ENCODE results near the gene CST3.
"Not testable (repeated sequence)": the region's sequence is repeated elsewhere in the genome, so short reads cannot be mapped to it uniquely, and the experiment has no call there.

The CST3 gene

DNA sequence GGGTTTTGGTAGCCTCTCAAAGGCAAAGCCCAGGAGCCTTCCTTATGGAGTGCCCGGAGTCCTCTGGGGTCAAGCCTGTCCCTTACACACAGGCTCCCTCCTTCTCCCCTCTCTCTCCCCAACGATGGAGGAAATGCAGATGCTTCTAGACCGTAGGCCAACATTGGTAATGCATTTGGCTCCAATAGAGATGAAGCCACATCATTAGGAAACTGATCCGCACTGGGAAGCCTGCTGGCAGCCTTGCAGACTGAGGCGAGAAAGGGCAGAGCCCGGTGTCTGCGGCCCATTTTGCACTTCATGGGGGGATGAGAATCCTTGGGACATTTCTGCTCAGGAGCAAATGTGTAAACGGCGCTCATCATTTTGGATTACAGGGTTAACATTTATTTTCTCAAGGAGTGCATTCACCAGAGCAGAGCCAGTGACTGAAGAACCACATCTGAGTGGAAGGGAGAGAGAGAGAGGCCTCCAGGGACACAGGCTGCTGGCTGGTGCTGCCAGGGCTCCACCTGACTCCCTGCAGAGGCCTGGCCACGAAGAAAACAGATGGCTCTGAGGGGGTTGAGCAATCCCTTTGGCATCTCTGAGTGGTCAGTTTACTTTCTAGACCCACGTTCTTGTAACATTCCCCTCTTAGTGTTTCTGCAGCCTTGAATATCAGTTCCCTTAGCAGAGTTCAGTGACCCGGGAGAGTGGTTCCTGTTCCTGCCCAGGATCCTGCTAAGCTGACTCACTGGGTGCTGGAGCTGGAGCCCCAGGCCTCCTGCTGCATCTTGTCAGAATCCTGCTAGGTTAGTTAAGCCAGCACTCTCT lies 4.4 kb upstream of the CST3 start:
- DNase-seq: no peak

GRCh38 chr20:23640671-23641667 lies 3.2 kb upstream of the CST3 start:
- no peak for DNase-seq

- no peak for DNase-seq
These were observed 2.4 kb upstream of the CST3 start for GRCh38 chr20:23640018-23640601.

- DNase-seq: no peak
These were observed 1.8 kb upstream of the CST3 start for GRCh38 chr20:23639490-23639958.

DNA sequence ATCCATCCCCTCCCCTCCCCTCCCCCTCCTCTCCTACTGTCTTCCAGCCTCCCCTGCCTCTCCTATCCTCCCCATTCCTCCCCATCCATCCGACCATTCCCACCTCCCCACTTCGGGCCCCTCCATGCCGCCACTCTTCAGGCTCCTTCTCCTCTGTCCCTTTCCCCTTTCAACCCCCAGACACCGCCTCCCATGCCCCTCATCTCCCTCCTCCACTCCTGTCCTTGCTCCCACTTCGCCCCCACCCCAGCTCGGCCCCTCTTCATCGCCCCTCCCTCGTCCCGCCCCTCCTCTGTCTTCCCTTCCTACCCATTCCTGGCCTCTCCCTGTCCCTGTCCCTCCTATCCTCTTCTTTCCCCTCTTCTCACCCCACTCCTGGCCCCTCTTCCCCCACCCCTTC lies 554 bp upstream of the CST3 start:
- no peak for DNase-seq

DNA sequence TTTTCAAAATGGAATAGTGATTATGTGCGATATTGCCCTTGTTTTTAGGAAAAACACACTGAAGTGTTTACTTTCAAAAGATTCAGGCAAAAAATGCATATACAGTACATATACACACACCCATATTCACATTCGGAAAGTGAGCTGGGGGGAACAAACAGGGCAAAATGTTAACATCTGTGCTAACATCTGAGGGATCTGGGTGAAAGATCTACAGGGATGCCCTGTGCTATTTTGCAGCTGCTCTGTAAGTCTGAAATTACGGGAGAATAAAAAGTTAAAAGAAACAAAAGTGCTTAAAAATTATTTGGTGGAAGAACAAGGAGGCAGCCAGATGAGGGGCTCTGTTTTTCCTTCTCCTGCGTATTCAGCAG lies 860 bp downstream of the CST3 start:
- DNase-seq: no peak

DNA sequence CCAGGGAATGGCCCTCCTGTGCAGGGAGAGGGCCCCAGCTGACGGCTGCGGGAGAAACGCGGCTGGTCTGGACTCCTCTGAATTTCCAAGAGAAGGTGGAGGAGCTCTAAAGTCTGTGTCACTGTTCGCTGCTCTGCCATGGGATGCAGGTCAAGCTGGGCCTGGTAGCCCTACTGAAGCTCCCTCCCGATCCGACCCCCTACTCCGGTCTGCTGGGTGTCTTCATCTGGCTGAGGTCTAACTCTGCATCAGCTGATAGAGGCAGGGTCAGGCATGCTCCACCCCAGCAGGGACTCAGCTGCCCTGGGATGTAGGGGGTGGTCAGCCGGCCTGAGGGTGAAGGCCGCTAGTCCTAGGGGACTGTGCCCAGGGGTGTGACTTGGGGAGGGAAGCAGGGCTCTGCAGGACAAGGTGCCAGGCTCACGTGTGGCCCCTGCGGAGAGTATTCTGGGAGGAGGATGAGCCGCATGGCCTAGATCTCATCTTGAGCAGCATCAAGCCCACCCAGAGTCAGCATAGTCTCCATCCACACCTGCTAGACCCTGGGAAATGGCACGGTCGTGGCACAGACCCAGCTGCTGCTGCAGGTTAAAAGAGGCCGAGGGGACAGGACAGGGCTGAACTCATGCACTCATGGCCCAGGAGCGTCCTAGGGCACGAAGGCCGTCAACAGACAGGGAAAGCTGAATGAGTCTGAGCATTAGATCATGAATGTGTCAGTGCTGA lies 1.4 kb downstream of the CST3 start:
- DNase-seq: no peak

GRCh38 chr20:23635768-23636090 lies 2.0 kb downstream of the CST3 start:
- not testable (repeated sequence) for DNase-seq

- no peak for DNase-seq
These were observed 2.6 kb downstream of the CST3 start for GRCh38 chr20:23634985-23635767.

DNA sequence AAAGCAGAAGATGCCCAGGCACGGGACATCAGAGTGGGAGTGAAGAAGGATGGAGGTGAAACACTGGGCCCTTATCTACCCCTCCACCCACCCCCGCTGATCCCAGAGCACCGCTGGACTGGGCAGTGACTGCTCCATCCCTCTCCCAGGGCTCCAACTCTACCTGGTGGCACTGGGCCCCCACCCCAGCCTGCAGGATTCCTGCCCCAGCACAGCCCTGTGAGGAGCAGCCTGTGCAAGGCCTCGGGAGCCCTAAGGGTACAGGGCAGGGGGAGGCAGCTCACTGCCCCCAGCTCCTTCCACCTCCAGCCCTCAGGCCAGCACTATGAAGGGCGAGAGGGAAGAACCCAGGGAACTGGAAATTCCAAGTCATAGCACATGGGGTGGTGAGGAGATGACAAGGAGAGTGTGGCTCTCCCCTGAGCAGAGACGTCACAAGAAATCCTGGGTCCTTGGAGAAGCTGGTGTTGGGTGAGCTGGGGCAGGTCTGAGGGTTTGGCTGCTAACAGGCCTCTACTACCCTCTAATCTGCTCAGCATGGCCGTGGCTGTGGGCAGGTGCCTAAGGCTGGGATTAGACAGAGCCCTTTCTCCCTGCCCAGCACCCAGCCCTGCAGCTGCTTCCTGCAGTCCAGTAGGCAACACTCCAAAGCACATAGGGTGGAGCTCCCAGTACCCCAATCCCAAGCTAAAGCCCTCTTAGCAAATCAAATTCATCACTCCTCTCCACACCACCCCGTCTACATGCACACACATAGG lies 3.5 kb downstream of the CST3 start:
- DNase-seq: no peak

- no peak for DNase-seq
These were observed 4.8 kb downstream of the CST3 start for GRCh38 chr20:23632711-23633573.

DNA sequence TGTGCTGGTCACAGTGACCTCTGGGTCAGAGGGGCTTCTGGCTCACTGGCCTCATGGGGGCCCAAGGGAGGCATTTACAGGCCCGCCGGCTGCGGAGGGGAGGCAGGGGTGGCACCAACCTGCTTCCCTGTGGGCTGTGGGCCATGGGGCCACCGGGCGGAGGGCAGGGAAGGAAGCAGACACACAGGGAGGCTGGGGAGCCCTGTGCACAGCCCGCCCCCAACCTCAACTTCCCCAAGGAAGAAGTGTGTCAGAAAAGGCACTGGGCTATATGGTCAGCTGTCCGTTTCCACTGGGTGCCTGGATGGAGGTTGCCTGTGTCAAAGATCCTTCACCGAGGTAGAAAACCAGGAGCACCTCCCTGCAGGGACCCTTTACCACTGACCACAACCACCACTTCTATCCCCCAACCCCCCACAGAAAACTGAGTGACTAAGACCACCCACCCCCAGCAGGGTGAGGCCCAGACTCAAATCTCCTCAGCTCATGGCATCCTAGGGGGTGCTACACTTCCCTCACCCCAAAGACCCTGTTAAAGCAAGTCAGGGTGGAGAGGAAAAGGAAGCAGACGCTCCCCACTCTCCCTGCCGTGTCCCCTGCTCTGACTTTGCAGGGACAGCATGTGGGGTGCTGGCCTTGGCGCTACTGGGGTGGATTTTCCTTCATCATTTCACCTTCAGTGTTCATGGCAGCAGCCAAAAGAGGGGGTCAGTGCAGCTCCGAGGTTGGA lies 5.6 kb downstream of the CST3 start:
- no peak for DNase-seq

DNA sequence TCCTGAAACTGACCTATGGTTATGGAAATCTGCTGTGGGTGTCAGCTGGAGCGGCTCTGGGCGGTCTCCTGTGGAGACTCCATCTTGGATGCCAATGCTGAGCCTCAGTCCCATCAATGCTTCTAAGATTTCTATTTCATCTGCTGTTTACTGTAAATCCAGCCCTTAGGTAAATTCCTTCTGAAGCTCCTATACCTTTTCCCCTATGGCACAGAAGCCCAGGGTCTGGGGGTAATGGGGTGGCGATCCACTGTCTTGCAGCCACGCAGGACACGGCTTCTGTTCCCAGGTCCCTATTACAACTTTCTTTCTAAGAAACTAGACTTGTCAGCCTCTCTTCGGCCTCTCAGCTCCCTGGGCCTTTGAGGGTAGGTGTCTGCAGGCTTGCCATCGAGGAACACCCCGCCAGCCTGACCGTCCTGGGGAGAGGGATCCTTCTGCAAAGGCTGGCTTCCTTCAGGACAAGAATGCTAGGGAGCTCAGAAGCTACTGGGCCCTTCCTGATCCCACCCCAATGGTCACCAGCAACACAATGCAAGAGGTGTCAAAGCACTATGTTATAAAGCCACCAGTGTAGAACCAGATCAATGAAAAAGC lies 6.4 kb downstream of the CST3 start:
- DNase-seq: no peak

- DNase-seq: no peak
These were observed 7.3 kb downstream of the CST3 start for GRCh38 chr20:23630392-23630849.

DNA sequence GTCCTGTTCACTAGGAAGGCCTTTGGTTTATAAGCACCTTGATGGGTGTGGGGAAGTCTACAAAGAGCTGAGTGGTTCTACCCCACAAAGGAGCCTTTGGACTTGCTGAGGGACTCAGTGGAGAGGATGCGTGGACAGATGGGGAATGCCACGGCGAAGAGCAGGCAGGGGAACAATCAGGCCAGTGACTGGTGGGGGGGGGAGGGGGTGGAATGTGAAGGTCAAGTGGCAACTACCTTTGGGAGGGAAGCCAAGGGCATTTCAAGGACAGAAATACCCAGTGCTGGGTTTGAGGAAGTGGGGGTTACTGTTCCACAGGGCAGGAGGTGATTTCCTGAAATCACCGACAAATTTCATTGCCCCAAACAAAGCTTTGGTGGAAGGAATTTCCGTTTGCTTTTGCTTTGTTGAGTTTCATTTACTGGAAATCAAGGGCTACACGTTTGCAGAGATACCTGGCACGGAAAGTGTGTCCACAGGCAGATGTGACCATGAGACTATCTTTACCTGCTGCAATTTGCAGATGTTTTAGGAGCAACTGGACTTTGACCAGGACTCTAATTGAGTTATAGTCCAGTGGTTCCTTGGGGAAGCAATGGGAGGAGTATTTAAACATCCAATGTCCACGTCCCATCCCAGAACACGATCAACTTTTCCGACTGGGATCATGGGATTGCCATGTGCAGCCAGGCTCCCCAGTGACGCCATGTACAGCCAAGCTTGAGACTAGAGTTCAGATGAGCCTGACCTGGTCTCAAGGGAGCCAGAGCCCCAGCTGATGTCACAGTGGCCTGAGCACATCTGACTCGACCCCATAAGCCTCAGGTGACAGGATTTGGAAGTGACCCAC lies 8.0 kb downstream of the CST3 start:
- no peak for DNase-seq

DNA sequence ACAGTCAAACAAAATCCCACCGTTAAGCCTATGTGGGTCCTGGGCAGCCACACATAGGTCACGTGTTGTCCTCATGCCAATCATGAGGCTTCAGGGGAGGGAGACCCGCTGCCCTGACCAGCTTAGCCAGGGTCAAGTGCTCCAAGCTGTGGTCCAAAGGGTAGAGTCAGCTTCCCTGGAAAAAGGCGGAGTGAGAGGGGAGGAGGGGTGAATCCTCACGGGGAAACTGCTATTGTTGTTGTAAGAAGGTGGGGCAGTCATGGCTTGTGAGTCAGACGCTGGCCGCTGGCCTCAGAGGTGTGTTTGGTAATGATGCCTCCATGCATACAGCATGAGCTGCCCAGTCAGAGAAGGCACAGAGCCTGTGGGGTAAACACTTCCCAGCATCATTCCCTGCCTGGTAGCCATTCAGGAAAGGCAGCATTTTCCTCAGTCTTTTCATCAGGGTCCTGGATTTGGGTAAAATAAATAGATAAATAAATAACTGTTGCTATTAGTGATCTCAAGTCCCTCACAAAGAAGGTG lies 8.7 kb downstream of the CST3 start:
- no peak for DNase-seq

DNA sequence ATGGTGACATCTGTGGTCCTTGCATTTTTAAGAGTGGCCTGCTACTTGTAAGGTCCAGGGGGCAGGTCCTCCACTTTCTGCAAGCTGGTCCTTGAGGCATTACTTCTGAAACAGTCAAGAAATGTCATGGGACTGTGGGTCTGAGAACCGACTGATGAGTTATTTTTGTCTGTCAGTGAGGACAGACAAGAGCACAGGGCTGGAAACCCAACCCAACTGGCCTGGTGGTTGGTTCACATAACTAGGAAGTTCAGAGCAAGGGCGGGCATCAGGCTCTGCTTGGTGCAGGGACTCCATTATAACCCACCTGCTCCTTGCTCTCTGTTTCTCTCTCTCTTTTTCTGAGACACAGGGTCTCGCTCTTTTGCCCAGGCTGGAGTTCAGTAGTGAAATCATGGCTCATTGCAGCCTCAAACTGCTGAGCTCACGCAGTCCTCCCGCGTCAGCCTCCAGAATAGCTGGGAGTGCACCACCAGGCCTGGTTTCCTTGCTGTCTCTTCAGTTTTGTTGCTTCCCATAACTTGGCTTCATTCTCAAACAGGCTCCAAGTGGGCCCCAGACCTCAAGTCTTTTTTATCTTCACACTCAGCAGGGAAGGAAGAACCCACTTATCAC lies 9.2 kb downstream of the CST3 start:
- no peak for DNase-seq
